WI38 (cell line): ENCODE data around the gene MAGOHB.

Experiments
- H3K4me3 ChIP-seq: 2 replicates; pipeline ENCODE4 v1.5.1; 2011; ENCODE audit warnings: low read depth, mild to moderate bottlenecking, control low read depth, low read length
- CTCF ChIP-seq: IDR thresholded peaks from 2 replicates; pipeline ENCODE4 v1.5.1; 2012; ENCODE audit warnings: low read depth, mild to moderate bottlenecking, control low read depth, low read length

Gene MAGOHB

GRCh38 chr12:10624605-10625004 is 11.2 kb upstream of the MAGOHB start:
- TF ChIP-seq CTCF: no peak
- H3K4me3 ChIP-seq: no peak overlapping the region

- no peak overlapping the region for H3K4me3 ChIP-seq
- no peak for TF ChIP-seq CTCF
Observed at GRCh38 chr12:10623131-10623530, 9.7 kb upstream of the MAGOHB start.

DNA sequence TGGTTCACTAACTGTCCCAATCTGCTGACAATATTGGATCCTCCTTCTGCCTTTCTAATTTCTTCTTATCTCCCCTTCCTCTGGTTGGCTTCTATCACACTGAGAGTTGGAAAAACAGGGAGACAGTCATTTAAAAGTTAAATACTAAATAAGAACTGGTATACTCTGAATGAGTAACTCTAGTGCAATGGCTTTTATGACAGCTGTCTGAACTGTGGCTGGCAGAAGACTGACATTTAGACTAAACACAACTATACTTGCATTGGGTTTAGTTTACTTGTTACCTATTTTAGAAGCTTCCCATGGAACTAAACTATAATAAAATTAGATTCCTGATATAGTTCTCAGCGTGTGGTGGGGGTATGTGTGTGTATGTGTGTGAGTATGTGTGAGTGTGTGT is 7.9 kb upstream of the MAGOHB start:
- no peak for TF ChIP-seq CTCF
- no peak overlapping the region for H3K4me3 ChIP-seq

GRCh38 chr12:10620078-10620779 is 6.8 kb upstream of the MAGOHB start:
- TF ChIP-seq CTCF: no peak
- no peak overlapping the region for H3K4me3 ChIP-seq

DNA sequence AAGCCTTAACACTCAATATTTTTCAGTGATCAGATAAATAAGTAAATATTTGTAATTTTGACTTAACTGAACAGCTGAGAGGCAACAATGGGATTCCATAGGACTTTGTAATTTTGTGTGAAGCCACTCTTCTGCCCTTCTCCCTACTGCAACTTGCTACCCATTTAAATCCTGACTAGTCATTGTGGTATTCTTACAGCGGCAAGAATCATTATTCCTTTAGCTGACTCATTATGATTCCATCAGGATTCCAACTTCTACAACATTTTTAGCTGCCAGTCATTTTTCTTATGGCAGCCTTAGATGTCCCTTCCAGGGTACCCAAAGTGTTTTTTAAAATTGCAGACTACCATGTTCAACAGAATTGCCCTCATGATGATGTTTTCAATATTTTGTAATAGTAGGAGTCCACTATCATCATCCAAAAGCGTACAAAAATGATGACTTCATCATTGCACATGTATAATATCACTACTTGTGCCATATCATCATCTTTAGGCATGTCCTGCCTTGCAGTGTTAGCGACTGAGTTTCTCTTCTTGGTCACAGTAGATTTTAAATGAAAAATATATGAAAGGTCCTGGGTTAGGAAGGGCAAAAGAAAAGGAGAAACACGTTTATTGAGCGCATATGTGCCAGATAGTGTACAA is 5.1 kb upstream of the MAGOHB start:
- no peak overlapping the region for H3K4me3 ChIP-seq
- no peak for TF ChIP-seq CTCF

DNA sequence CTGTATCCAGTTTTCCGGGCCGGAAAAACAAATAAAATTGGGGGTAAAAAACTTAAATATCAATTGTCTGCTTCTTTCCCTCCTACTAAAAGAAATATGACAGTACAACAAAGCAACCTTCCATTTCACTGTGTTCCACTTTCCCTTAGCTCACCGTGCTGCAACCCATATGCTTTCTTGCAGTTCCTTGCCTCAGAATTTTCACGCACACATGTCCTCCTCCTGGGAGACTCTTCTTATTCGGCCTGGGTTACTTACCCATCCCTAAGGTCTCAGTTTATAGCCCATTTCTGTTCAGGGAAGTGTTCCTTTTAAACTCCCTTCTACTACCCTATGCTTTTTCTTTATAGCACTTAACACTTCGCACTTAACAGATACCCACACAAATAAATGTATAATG is 4.5 kb upstream of the MAGOHB start:
- H3K4me3 ChIP-seq: no peak overlapping the region

More for the DNA sequence above, 4.5 kb upstream of the MAGOHB start:
- no peak for TF ChIP-seq CTCF
